HepG2 (cell line): ENCODE measurements around the gene ZNF74. TPM values are rescaled to one million over a fixed set of nuclear protein-coding genes. Genes with fewer than 3 reads are reported as not detected.

Experiments used
- ATAC-seq: fragments of 200-7000 bp; cut with Tn5 transposase; 3 replicates; pipeline ENCODE4 v1.9.1; 2020; ENCODE audit warnings: mild to moderate bottlenecking, moderate library complexity
- BruUV-seq: library from RNA; stranded (reverse); fragments of 400-500 nt; replicated peaks from 2 replicates; lab custom pipeline; 2021; lab: Mats Ljungman, UMichigan
- CTCF ChIA-PET: fragments of 300-600 bp; formaldehyde crosslinking; extraction: SDS; loops from one replicate; lab custom pipeline; 2021; ENCODE audit warnings: low total read pairs, inconsistent platforms, low intra/inter-chr PET ratio; lab: Yijun Ruan, JAX
- POLR2A ChIA-PET: fragments of 350-600 bp; sonication (Branson Sonifier 250); formaldehyde crosslinking; loops from one replicate; lab custom pipeline; 2020; ENCODE audit warnings: antibody characterized with exemption, inconsistent platforms; lab: Yijun Ruan, JAX
- DNase-seq: peaks from one replicate; pipeline ENCODE4 v3.0.0-alpha.2; 2015; ENCODE audit warnings: low spot score
- FAIRE-seq: peaks from 3 replicates; lab custom pipeline; 2011; peaks lifted over from hg19 to GRCh38; lab: Jason Lieb, UNC
- H2AFZ ChIP-seq: one replicate; pipeline ENCODE4 v1.6.1; 2011; ENCODE audit warnings: low read length, inconsistent platforms
- H3K27ac ChIP-seq: fragments of 300-600 bp; 3 replicates; pipeline ENCODE4 v1.8.0; 2011; ENCODE audit warnings: mixed run types, mild to moderate bottlenecking, mixed read lengths, low read length, inconsistent platforms; ENCODE audit not compliant: insufficient read depth; ENCODE audit errors: extremely low read length
- H3K27me3 ChIP-seq, 2 experiments: fragments of 200-600 bp in 1 of 2; 2 replicates in 1 of 2; 3 replicates in 1 of 2; pipeline versions ENCODE4 v1.6.0 to v1.8.0; 2011; ENCODE audit warnings: low read length in 2 of 2, mild to moderate bottlenecking in 2 of 2, moderate library complexity in 2 of 2, inconsistent platforms in 1 of 2; ENCODE audit not compliant: insufficient read depth in 2 of 2, control insufficient read depth in 1 of 2
- H3K36me3 ChIP-seq, 2 experiments: fragments of 200-600 bp in 1 of 2; replicated peaks in 1 of 2; 2 replicates in 1 of 2; 3 replicates in 1 of 2; pipeline versions ENCODE4 v1.5.1 to v1.8.0; 2011; ENCODE audit warnings: low read length in 2 of 2, inconsistent platforms in 1 of 2; ENCODE audit not compliant: insufficient read depth in 2 of 2, control insufficient read depth in 1 of 2
- H3K4me1 ChIP-seq: 2 replicates; pipeline ENCODE4 v1.5.1; 2012; ENCODE audit warnings: low read length, inconsistent platforms; ENCODE audit not compliant: insufficient read depth
- H3K4me2 ChIP-seq: 2 replicates; pipeline ENCODE4 v1.6.0; 2011; ENCODE audit warnings: low read depth, low read length, inconsistent platforms
- H3K4me3 ChIP-seq, 3 experiments: fragments of 200-600 bp in 1 of 3; sonication (generic), shearing (Covaris generic) in 1 of 3; replicated peaks in 1 of 3; 2 replicates each; pipeline ENCODE4 v1.5.1; 2011 to 2016; ENCODE audit warnings: low read length in 3 of 3, inconsistent platforms in 2 of 3, low read depth in 2 of 3, mild to moderate bottlenecking in 2 of 3, control low read depth in 1 of 3, mixed read lengths in 1 of 3; ENCODE audit not compliant: insufficient read depth in 1 of 3
- H3K79me2 ChIP-seq: one replicate; pipeline ENCODE4 v1.6.1; 2011; ENCODE audit warnings: low read length, inconsistent platforms; ENCODE audit not compliant: insufficient read depth
- H3K9ac ChIP-seq: 2 replicates; pipeline ENCODE4 v1.6.0; 2011; ENCODE audit warnings: mild to moderate bottlenecking, low read depth, low read length, inconsistent platforms; ENCODE audit not compliant: insufficient read depth
- H3K9me3 ChIP-seq: 2 replicates; pipeline ENCODE4 v1.5.1; 2012; ENCODE audit warnings: mild to moderate bottlenecking, low read length
- H4K20me1 ChIP-seq: 2 replicates; pipeline ENCODE4 v1.6.0; 2011; ENCODE audit warnings: inconsistent platforms, mild to moderate bottlenecking, low read length, moderate library complexity; ENCODE audit not compliant: insufficient read depth
- ADNP ChIP-seq: sonication (generic); formaldehyde crosslinking; IDR thresholded peaks from 2 replicates; pipeline ENCODE4 v1.4.0; 2020; ENCODE audit warnings: missing genetic modification reagents
- ELF4 ChIP-seq: sonication (generic); formaldehyde crosslinking; IDR thresholded peaks from 2 replicates; pipeline ENCODE4 v1.5.0; 2020; ENCODE audit warnings: missing genetic modification reagents, mild to moderate bottlenecking, moderate library complexity, borderline replicate concordance
- FOXK1 ChIP-seq: sonication (generic); formaldehyde crosslinking; IDR thresholded peaks from 2 replicates; pipeline ENCODE4 v1.4.0; 2020; ENCODE audit warnings: low read depth, missing genetic modification reagents, borderline replicate concordance
- FOXO1 ChIP-seq: sonication (generic); formaldehyde crosslinking; IDR thresholded peaks from 2 replicates; pipeline ENCODE4 v1.4.0; 2020; ENCODE audit warnings: missing genetic modification reagents
- KDM4B ChIP-seq: sonication (generic); formaldehyde crosslinking; IDR thresholded peaks from 2 replicates; pipeline ENCODE4 v1.4.0; 2020; ENCODE audit warnings: missing genetic modification reagents
- KLF15 ChIP-seq: sonication (generic); formaldehyde crosslinking; IDR thresholded peaks from 2 replicates; pipeline ENCODE4 v1.8.1; 2023; ENCODE audit warnings: borderline replicate concordance, mild to moderate bottlenecking, inconsistent platforms, missing genetic modification reagents, mixed read lengths
- PHB2 ChIP-seq: fragments of 450-650 bp; IDR thresholded peaks from 2 replicates; pipeline ENCODE4 v1.6.1; 2018; ENCODE audit not compliant: partially characterized antibody
- RAD51 ChIP-seq: fragments of 450-650 bp; IDR thresholded peaks from 2 replicates; pipeline ENCODE4 v1.6.1; 2016; ENCODE audit warnings: borderline replicate concordance
- SMC3 ChIP-seq: IDR thresholded peaks from 2 replicates; pipeline ENCODE4 v1.6.1; 2011; ENCODE audit warnings: low read length, improper control_type of control experiment
- SPEN ChIP-seq: sonication (generic); formaldehyde crosslinking; IDR thresholded peaks from 2 replicates; pipeline ENCODE4 v1.5.1; 2020; ENCODE audit warnings: low read depth, mild to moderate bottlenecking, missing genetic modification reagents
- SRY ChIP-seq: sonication (generic); formaldehyde crosslinking; IDR thresholded peaks from 2 replicates; pipeline ENCODE4 v1.8.0; 2022; ENCODE audit warnings: mild to moderate bottlenecking, missing genetic modification reagents
- STAT5B ChIP-seq: sonication (generic); formaldehyde crosslinking; IDR thresholded peaks from 2 replicates; pipeline ENCODE4 v1.4.0; 2020; ENCODE audit warnings: missing genetic modification reagents
- TAF15 ChIP-seq: fragments of 200-400 bp; formaldehyde crosslinking; IDR thresholded peaks from one replicate; pipeline ENCODE4 v1.6.1; 2018; ENCODE audit warnings: mild to moderate bottlenecking, low read depth, low read length; ENCODE audit not compliant: poor library complexity, severe bottlenecking
- TCF7L2 ChIP-seq: IDR thresholded peaks from 2 replicates; pipeline ENCODE4 v1.6.1; 2011; ENCODE audit warnings: mild to moderate bottlenecking, low read depth, low read length, moderate library complexity
- TP53 ChIP-seq: sonication (generic); formaldehyde crosslinking; conservative IDR thresholded peaks from 2 replicates; pipeline ENCODE4 v1.4.0; 2020; ENCODE audit warnings: missing genetic modification reagents
- TRIM24 ChIP-seq: sonication (generic); formaldehyde crosslinking; IDR thresholded peaks from 2 replicates; pipeline ENCODE4 v1.8.0; 2022; ENCODE audit warnings: mild to moderate bottlenecking, missing genetic modification reagents
- ZNF260 ChIP-seq: sonication (generic); formaldehyde crosslinking; IDR thresholded peaks from 2 replicates; pipeline ENCODE4 v1.4.0; 2020; ENCODE audit warnings: missing genetic modification reagents, low read depth, mild to moderate bottlenecking, borderline replicate concordance
- ZNF672 ChIP-seq: sonication (generic); formaldehyde crosslinking; IDR thresholded peaks from 2 replicates; pipeline ENCODE4 v1.8.1; 2022; ENCODE audit warnings: missing genetic modification reagents
- ZNF720 ChIP-seq: sonication (generic); formaldehyde crosslinking; IDR thresholded peaks from 2 replicates; pipeline ENCODE4 v1.4.0; 2020; ENCODE audit warnings: missing genetic modification reagents
- WGBS: methylation state at CpG from one replicate; pipeline ENCODE4 v1.1.6; 2017; ENCODE audit warnings: low lambda C conversion rate; 5-methylcytosine and 5-hydroxymethylcytosine counted together
- in situ Hi-C: cut with HindIII; loops from 2 replicates; pipeline ENCODE4 v1.10.0; 2017; ENCODE audit warnings: low pct_unique_long_range_greater_than_20kb; ENCODE audit not compliant: extremely low pct_ligation_motif_present
- intact Hi-C: fragments of 100-400 bp; cut with micrococcal nuclease; formaldehyde crosslinking; loops from one replicate; pipeline ENCODE4 v1.10.0; 2022; ENCODE audit not compliant: unreplicated experiment
- polyA plus RNA-seq, 8 experiments: library from polyadenylated mRNA; depleted of rRNA in 3 of 8; stranded (reverse) in 7 of 8; unstranded in 1 of 8; fragments of >200 nt; fragmentation: Illumina TruSeq in 4 of 8; extraction: Trizol in 4 of 8; gene quantifications; 2 replicates each; pipeline versions ENCODE4 v1.2.1 to v1.2.3, GENCODE V29; 2011 to 2016; ENCODE audit warnings: low read depth in 4 of 8, missing spikeins in 1 of 8, mixed read lengths in 1 of 8; ENCODE audit not compliant: insufficient read depth in 1 of 8
- total RNA-seq, 5 experiments: library from RNA; depleted of rRNA; stranded (reverse); fragments of >200 nt; fragmentation: Illumina TruSeq; extraction: Trizol; gene quantifications; 2 replicates each; pipeline ENCODE4 v1.2.3, GENCODE V29; 2016; ENCODE audit warnings: low read depth in 1 of 5

Gene ZNF74
- total and polyA plus RNA-seq, 2 of the 13 experiments (the other 11 are each of a cell fraction or from before 2014, with no cell fraction given), result 6.3 to 9.1 TPM

DNA sequence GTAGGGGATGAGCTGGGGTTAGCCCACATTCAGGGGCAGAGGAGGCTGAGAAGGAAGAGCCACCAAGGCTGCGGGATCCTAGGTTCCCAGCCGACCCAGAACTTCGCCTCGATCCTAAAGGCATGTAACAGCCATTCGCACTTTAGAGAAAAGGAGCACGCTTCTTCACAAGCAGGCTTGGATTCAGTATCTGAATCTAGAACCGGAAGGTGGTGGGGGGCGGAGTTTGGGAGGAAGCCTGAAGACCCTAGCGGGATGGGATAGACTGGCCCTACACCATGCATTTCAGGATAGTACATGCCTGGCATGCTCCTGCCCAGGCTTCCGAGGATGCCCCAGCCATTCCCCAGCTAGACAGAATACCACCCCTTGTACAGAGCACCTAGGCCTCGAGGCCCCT lies 39.2 kb downstream of the ZNF74 start:
- 97% methylated on average over 10 of the region's 11 CpGs for WGBS
- ChIA-PET POLR2A (interaction anchor here (1.9 kb wide), 1 partner anchor 15 kb away, joined by 4 read pairs; no protein-coding TSS in a partner anchor), CTCF (no interaction called here)
- ATAC-seq (no peak), DNase-seq (no peak), FAIRE-seq (no peak)
- H3K9me3 ChIP-seq, result no peaks in the 10 kb centered on the region
- H3K4me2 ChIP-seq, result no peak overlapping the region
- in situ Hi-C loops (no loop called here), intact Hi-C loops (no loop called here)
- no peak overlapping the region for H2AFZ ChIP-seq
- H4K20me1 ChIP-seq, result peaks cover 15% of the 10 kb centered on the region
- no peaks in the 10 kb centered on the region for H3K27me3 ChIP-seq
- no peak overlapping the region for H3K4me3 ChIP-seq
- no TSS peak for BruUV-seq
- TF ChIP-seq SPEN (CRISPR knock-in tag) (no peak), TRIM24 (no peak), ELF4 (CRISPR knock-in tag) (no peak), TAF15 (no peak), ZNF672 (CRISPR knock-in tag) (no peak), KDM4B (CRISPR knock-in tag) (no peak), FOXK1 (no peak)
- peaks cover 7 to 9% of the 10 kb centered on the region in 2 experiments; a peak in 4 of 5 replicates for H3K36me3 ChIP-seq
- H3K27ac ChIP-seq, result no peak overlapping the region
- H3K4me1 ChIP-seq, result peaks cover 32% of the 10 kb centered on the region
- peaks cover 20% of the 10 kb centered on the region for H3K79me2 ChIP-seq
- no peak overlapping the region for H3K9ac ChIP-seq

DNA sequence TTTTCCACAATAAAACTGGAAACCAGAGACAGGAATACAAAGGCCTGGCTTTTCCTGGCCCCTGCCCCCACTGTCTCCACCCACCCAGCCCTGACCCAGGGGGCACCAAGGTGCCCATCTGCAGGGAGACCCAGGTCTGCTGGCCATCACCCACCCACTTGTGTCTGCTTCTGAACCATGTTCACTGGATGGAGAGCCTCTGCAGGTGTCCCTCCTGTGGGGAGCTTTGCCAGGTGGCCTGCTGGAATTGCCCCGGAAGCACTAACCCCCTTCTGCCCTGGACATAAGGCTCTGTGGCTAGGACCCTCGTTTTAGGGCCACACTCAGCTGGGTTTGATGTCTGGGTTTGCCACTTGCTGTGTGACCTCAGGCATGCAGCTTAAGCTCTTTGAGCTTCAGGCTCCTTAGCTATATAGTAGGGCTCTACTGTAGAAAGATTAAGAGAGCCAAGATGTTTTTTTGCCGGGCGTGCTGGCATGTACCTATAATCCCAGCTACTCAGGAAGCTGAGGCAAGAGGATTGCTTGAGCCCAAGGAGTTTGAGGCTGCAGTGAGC lies 39.8 kb downstream of the ZNF74 start:
- H3K9me3 ChIP-seq, result no peaks in the 10 kb centered on the region
- in situ Hi-C loops (no loop called here), intact Hi-C loops (no loop called here)
- BruUV-seq, result no TSS peak
- no peak overlapping the region for H3K4me3 ChIP-seq
- no peaks in the 10 kb centered on the region for H3K27me3 ChIP-seq
- peaks cover 15% of the 10 kb centered on the region for H4K20me1 ChIP-seq
- no peak for FAIRE-seq
- peaks cover 38% of the 10 kb centered on the region for H3K4me1 ChIP-seq
- peaks cover 6 to 9% of the 10 kb centered on the region in 2 experiments; a peak in 4 of 5 replicates for H3K36me3 ChIP-seq
- TF ChIP-seq SMC3 (no peak), TP53 (CRISPR knock-in tag) (no peak), FOXO1 (no peak), STAT5B (CRISPR knock-in tag) (no peak), PHB2 (no peak), RAD51 (no peak), SRY (CRISPR knock-in tag) (no peak), ZNF260 (CRISPR knock-in tag) (no peak), TCF7L2 (no peak), ZNF720 (CRISPR knock-in tag) (no peak), KLF15 (CRISPR knock-in tag) (no peak), ADNP (CRISPR knock-in tag) (no peak)
- DNase-seq, result no peak
- no peak overlapping the region for H2AFZ ChIP-seq
- POLR2A ChIA-PET, result interaction anchor here (1.9 kb wide), 1 partner anchor 16 kb away, joined by 4 read pairs; no protein-coding TSS in a partner anchor
- no peak overlapping the region for H3K27ac ChIP-seq
- CTCF ChIA-PET, result no interaction called here
- peaks cover 20% of the 10 kb centered on the region for H3K79me2 ChIP-seq
- no peak for ATAC-seq
- H3K9ac ChIP-seq, result no peak overlapping the region
- H3K4me2 ChIP-seq, result no peak overlapping the region
- WGBS, result 92% methylated on average over 4 of the region's 4 CpGs
